GM19438 (cell line): Measurements from ENCODE around the gene CTAG1A.
"Not testable (repeated sequence)": the region's sequence is repeated elsewhere in the genome, so short reads cannot be mapped to it uniquely, and the experiment has no call there.

Source experiments
- ATAC-seq: cut with Tn5 transposase; IDR thresholded peaks from one replicate; pipeline ENCODE4 v1.9.1; 2021; ENCODE audit warnings: low read depth; ENCODE audit not compliant: unreplicated experiment

Gene CTAG1A

GRCh38 chrX:154608823-154609222 lies 23.9 kb downstream of the CTAG1A start:
- not testable (repeated sequence) for ATAC-seq

DNA sequence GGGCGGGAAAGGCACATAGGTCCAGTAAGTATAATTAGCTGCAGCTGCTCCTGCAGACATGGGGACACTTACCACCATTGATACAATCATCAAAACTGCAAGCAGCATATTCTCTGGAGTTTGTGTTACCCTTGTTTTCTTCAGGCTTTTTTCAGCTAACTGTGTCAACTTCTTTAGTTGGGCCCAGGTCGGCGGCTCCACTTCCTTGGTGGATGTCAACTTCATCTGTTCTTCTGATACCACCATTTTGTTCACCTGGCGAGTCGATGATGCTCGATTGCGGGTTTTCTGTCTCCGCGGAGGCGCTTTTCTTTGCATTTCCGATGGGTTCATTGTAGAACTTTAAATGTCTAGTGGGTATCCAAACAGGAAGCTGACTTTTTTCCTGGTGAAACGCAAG lies 26.2 kb downstream of the CTAG1A start:
- not testable (repeated sequence) for ATAC-seq

- ATAC-seq: not testable (repeated sequence)
Observed at GRCh38 chrX:154613586-154613985, 28.7 kb downstream of the CTAG1A start.

DNA sequence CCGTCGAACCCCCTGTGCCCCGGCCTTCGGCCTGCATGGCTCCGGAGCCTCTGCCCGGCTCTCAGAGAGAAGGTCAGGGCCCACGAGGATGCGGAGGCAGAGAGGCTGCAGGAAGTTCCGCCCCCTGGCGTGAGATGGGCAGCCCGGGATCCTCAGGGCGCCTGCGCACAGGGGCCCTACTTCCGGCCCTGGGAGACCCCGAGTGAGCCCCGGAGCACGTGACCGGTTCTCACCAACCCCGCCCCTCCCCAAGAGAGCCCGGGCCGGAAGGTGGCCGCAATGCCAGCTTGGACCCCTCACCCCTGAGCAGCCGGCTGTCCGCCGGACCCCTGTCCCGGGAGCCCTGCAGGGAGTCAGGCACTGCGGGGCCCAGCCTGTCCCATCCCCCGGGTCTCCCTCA lies 34.2 kb downstream of the CTAG1A start, which contains the start of gene CTAG1B:
Gene CTAG1B, minus strand, starts transcription at position 101 of the 400 bp plus-strand sequence. Its CDS starts 64 bp downstream, at position 37.
- not testable (repeated sequence) for ATAC-seq

DNA sequence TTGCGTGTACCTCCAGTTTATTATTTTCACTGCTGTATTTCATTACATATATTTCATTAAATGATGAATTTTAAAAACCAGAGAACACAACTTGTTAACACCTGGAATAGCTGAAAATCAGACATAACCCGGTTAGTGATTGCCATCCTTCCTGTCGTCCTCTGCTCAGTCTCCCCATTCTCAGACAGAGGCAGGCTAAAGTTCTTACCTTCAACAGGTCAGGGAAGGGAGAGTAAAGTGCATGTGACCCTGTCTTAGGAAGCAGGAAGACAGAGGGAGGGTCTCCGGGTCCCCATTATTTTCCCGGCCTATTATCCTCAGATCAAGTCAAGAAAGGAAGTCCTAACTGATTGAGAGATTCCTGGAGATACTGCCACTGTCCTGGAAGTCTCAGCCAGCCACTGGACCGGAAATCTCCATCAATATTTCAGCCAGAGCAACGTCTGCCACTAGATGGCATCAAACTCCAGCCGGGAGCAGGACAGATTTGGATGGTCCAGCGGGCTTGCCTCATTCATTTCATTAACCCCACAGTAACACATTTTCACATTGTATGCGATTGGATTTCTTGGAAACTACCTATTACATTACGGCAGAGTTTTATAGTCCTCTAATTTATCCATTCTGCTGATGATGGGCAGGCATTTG lies 36.0 kb downstream of the CTAG1A start:
- ATAC-seq: not testable (repeated sequence)

DNA sequence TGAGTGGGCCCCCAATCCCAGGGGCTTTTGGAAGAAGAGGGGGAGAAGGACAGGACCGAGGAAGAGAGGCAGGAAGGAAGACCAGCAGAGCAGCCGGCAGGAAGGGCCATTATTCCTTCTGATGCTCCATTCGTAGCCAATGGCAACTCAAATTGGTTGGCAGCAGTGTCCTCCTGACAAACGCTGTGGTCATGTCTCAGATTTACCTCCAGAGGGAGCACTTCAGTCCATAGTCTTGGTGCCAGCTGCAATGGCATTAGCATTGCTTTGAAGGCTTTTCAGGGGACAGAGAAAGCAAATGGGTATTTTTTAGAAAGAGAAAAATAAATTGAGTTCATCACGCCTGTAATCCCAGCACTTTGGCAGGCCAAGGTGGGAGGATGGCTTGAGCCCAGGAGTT lies 44.0 kb downstream of the CTAG1A start:
- not testable (repeated sequence) for ATAC-seq

- not testable (repeated sequence) for ATAC-seq
Observed at GRCh38 chrX:154630949-154631348, 46.0 kb downstream of the CTAG1A start.

GRCh38 chrX:154633661-154634060 lies 48.7 kb downstream of the CTAG1A start:
- ATAC-seq: not testable (repeated sequence)
